NCI-H510A (cell line): Measurements from ENCODE around the gene MLLT6.

Source experiments
- DNase-seq: peaks from one replicate; lab custom pipeline; 2025; lab: John Stamatoyannopoulos, UW

MLLT6 gene

DNA sequence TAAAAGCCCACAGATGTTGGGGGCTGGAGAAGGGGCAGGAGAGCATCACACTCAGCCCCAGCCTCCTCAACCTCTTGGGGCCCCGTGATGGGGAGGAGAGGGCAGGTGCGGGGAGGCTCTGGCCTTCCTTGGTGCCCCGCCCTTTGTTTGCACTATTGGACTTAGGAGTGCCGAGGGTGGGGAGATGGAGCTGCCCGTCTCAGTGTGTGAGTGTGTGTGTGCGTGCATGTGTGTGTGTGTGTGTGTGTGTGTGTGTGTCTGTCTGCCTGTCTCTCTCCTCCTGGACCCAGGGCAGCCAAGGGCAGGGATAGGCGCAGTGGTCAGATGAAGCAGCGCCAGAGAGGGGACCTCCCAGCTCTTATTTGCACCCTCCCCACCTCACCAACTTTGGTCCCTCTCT lies 21.1 kb downstream of the MLLT6 start:
- peak; percentile 38 for DNase-seq

DNA sequence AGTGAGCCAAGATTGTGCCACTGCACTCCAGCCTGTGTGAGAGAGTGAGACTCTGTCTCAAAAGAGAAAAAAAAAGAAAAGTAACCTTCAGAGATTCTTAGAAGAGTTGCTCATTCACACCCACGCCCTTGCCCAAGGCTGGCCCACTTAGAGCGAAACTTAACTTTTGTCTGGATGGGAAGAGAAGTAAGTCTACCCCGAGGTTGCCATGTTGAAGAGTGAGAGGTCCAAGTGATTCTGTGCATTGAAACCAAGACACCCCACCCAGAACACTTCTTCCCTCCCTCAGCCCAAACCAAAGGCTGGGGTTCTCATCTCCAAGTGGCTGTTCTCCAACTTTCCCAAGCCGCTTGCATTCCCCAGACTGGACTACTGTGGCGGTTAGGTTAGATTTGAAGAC lies 22.7 kb downstream of the MLLT6 start:
- DNase-seq = no peak

DNA sequence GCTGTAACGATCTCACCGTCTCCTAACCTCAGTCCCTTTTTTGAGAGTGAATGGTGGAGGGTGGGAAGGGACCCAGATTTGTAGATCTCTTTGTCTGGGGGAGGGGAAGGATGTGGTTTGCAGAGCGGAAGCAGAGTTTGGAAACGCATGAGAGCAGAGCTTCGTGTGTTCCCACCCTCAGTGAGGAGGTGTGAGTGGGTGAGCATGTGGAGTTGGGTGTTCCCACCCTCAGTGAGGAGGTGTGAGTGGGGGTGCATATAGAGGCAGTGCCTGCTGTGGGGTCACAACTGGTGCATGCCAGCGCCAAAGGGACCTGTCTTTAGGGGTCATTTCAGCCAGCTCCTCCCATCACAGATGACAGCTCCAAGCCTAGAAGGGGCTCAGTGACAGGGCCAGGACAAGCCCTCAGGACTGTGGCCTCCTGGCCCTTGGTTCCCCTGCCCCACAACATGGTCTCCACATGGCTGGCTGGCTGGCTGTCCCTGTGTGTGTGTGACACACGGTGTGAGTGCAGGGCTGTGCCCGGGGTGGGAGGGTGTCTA lies 23.3 kb downstream of the MLLT6 start:
- no peak for DNase-seq

DNA sequence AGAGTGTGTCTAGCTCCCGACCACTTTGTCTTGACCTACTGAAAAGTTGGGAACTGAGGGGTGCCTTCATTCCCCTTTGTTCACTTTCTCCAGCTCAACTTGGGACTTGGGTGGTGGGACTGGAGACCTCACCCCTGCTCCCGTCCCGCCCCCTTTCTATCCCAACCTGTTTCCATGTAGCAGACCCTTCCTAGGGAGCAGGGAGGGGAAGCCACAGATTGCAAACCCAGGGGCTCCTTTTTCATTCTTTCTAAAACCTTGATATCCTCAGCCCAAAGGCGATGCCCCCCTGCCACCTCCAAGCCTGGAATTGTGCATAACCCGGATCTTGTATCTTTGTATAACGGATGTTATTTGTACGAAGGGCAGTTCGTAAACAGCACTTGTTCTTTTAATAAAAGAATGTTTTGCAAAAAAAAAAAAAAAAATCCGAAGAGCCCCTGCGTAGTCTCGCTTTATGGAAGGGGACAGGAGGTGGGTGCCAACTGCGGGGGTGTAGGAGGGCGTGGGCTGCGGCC lies 24.4 kb downstream of the MLLT6 start:
- no peak for DNase-seq

DNA sequence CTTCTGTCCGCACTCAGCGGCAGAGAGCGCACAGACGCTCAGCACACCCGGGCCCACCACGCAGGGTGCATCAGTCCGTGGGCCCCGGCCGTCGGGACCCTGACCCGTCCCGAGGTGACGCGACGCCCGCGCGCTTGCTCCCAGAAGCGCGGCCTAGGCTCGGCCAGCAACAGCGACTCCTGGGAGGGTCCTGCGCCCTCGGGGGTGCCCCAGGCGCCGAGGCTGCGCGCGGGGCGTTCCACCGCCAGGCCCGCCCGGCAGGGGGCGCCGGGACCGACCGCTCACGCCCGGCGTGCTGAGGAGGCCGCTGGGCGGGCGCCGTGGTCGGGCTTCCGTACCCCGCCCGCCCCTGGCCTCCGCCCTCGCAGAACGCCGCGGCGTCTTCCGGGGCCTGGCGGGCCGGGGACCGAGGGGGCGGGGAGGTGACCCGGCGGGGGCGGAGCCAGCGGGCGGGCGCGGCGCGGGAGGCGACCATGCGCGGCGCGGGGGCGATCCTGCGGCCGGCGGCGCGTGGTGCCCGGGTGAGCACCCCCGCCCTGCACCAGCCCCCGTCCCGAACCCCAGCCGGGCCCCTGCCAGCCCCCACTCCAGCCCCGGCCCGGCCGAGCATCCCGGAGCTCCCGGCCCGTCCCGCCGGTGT lies 24.9 kb downstream of the MLLT6 start, which contains the start of gene CISD3:
Gene CISD3 (plus strand): TSS at position 456 of the 640 bp plus-strand sequence. CDS start 18 bp downstream, at position 474.
- peak; percentile 86 for DNase-seq

DNA sequence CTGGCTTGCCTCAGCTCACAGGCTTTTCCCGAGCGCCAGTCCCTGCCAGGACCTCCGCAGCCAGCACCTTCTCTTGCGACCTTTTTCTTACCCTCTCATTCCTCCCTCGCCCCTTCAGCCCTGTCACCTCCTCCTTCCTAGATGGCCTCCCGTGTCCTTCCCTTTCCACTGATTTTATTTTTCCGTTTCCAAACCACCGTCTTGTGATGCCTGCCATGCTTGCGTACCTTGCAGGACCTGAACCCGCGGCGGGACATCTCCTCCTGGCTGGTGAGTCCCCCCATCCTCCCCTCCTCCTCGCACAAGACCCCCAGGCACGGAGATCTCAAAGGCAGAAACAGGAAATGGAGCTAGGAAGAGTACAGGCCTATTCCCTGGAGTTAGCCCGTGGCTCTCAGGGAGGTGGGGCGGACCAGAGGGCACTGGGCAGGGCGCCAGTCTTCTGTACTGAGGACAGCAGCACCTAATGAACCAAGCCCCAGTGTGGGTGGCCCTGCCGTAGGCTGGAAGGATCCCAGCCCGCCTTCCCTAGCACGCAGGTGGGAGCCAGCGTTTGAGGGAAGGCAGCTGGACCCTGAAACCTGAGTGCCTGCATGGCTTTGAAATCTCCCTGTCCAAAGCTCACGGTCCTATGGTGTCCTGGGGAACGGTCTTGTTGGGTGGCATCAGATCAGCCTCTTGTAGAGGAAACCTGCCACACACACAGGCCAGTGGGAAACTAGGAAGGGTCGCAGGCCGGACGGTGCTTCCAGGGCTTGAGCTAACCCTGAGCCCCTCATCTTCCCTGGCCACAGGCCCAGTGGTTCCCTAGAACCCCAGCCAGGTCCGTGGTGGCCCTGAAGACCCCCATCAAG lies 25.7 kb downstream of the MLLT6 start:
- DNase-seq = peak; percentile 49

DNA sequence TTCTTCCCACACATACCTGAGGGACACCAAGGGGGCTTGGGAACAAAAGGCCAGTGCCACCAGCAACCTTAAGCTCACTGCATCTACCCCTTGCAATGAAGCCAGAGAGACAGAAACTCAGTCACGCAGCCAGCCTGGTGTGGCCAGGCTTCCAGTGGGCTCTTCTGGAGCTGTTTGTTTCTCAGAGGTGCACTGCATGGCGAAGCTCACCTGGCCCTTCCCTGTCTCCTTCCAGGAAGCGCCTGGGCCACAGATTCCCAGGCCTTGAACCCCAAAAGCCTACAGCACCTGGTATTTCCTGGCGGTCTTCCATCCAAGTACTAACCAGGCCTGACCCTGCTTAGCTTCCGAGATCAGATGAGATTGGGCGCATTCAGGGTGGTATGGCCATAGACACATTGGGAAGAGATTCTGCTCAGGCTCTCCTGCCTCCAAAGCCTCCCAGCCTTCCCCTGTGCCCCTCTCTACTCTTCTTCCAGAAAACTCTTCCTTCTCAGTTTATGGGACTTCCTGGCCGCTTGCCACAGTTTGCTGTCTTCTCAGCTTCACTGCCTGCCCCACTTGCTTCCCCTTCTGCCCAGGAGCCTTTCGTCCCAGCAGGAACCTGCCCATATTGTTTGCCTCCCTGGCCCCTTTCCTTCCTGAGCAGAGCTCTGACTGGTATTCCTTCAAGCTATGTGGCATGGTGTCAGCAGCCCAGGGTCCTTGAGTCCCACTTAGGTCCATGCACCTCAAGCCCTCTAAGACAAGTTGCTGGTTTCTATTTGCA lies 26.6 kb downstream of the MLLT6 start:
- no peak for DNase-seq

DNA sequence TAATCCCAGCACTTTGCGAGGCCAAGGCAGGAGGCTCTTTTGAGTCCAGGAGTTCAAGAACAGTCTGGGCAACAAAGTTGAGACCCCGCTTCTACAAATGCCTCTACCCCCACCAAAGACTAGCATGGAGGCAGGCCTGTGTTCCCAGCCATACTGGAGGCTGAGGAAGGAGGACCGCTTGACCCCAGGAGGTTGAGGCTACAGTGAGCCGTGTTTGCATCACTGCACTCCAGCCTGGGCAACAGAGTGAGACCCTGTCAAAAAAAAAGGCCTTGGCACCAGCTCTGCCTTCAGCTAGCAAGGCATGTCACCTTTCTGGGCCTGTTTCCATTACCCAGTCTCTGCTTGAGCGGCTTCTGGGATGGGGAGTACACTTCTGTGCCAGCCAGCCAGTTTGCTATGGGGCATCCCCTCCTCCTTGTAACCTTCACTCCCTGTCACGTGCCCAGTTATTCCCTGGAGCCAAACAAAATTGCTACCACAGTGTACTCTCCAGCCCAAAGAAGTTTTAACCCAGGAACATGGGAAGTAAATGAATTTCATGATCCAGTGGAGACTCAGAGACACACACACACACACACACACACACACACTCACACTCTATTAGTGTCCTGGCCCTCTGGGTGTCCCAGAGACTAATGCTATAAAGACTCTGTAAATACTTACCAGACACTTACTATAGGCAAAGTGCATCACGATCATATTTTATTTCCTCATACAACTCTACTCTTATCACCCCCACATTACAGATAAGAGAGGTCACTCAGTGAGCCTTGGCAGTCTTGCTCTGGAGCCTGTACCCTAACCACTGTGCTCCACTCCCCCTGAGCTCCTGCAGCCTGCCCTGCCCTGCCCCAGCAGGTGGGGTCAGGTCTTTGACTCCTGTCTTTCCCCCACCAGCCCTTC lies 27.6 kb downstream of the MLLT6 start:
- DNase-seq = no peak

DNA sequence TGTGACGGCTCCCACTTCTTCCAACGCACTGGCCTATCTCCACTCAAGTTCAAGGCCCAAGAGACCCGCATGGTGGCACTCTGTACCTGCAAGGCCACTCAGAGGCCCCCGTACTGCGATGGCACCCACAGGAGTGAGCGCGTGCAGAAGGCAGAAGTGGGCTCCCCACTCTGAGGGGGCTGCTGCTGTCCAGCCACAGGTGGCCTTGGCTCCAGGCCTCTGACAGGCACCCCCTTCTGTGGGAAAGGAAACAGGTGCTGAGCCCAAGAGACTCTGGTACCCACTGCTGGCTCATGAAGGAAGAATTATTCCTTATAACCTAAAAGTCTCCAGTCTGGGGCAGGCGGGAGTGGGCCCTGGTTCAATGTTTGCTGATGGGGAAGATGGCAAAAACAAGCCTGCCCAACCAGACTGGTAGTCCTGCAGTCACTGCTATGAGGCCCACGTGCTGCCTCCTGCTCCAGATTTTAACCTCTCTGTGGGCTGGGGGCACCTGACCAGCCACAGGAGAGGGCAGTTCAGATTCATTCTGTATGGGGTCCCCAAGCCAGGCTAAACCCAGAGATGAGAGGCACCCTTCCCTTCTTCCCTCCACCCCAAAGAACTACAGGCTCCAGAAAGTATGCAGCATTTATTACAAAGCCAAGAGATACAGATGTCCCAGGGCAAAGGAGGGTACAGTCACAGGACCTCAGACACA lies 28.4 kb downstream of the MLLT6 start:
- DNase-seq = no peak

DNA sequence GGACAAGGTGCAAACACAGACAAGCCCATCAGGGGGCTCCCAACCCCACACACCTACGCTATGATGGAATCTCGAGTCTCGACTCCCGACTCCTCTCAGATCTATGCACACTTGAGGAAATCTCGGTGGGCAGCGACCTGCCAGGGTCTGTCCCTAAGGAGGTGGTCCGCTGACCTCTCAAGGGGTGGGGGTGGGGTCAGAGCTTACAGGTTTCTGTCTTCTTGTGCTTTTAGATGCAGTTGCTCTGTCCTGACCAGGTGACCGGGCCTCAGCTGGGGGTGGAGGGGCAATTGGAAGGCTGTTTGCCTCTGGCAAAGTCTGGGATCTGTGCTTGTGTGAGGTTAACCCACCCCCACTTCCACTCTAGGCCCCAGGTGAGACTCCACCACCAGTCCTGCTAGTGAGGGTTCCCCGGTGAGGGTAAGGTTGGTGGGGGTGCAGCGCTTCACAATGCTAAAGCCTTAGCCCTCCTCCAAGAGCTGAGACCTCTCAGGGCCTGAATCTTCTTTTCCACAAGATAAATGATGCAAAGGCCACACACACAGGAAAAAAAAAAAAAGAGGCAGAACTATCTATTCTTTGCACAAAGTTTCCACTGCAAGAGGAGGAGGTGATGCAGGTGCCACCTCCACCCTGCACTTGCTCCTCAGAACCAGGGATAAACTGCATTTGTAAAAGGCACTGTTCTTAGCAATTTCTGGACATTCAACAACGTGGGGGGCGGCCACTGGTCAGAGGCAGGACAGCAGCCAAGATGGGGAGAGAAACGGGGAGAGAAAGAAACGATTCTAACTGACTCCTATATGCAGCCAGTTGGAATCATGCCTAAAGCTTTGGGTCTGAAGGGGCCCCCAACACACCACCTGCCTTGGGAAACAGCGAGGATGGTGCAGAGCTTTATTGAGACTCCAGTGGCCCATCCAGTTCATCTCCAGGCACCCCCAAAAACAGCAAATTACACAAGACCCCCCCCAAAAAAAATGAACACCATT lies 29.2 kb downstream of the MLLT6 start:
- DNase-seq = no peak

DNA sequence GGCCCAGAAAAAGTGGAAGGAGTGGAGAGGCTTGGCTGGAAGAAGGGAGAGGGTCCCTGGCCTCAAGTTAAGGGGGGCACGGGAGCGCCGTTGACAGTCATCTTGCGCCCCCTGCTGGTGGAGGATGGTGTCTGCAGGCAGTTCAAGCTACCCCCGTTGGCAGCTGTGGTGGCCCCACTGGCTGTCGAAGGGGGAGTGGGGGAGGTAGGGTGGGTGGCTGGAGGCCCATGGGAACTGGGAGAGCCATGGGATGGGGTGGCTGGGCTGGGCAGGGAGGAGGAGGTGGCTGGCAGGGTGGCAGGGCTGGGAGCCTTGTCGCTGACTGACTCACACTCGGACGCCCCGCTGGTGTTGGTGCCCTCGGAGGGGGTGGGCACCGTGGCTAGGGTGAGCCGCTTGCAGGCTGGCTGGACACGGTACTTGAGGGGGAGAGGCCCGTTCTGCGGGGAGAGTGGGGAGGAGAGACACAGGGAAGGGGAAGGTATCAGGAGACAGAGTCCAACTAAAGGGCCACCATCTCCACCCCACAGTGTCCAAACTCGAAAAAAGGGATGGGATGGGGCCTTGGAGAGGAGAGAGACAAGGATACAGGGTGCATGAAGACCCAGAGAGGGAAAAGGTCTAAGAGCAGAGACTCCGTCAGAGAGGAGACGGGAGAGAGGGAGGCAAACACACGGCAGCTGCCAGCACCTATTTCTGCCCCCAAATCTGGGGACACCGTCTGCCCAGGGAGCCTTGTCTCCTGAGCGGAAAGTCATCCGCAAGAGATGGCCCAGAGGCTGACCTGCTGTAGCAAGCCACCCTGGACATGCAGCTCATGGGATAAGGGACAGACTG lies 30.3 kb downstream of the MLLT6 start:
- no peak for DNase-seq

DNA sequence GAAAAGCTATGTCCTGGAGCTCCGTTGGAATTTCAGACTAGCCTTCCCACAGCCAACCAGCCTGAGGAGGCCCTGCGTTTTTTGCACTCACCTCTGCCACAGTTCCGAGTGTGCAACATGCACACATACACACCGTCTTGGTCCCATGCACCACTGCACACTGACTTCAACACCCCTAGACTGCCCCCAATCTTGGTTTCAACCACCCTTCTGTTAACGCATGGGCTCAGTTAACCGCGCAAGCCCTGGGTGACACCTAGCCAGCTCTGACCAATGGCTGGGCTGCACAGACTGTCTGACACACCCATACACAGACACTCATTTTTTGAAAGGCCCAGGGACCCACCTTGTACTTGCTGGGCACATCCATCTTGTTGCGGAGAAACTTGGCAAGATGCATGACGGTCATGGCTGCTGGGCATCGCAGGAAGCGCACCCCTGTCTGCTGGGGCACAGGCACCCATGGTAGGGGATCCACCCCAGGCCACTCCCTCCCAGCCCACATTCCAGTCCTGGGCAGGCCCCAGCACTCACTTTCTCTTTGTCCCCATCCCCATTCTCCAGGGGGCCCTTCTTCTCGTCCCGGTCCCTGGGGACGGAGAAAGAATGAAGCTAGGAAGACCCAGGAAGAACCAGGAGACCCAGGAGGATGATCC lies 33.1 kb downstream of the MLLT6 start:
- DNase-seq = no peak

DNA sequence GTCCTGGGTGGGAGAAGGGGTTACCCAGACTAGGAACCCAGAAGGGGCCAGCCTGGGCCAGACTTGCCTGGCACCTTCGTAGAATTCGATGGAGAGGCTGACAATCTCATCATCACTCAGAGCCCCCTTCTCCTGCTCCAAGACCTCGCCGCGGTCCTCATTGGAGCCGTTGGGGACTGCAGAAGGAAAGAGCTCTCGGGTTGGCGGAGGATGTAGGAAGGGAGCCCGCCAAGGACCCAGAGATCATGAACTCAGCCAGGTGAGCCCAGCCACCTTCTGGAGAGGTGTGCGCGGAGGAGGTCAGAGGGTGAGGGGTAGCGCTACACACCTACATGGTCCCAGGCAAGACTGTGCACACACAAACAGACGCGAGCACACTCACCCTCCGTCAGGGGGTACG lies 33.6 kb downstream of the MLLT6 start:
- no peak for DNase-seq

DNA sequence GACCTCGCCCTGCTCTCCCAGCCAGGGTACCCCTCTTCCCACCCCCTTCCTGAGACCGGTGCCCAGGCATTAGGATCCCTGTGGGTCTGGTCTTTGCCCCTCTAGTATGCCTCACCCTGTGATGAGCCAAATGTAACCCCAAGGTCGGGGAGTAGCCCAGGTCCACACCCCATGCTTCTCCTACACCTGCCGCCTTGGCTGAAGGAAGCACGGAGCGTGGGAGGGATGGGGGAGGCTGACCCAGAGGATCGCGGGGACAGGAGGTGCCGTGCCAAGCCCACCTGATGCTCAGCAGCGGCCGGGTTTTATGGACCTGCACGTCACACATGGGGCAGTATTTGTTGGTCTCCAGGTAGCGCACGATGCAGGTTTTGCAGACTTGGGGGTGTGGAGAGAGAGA lies 34.2 kb downstream of the MLLT6 start:
- no peak for DNase-seq

DNA sequence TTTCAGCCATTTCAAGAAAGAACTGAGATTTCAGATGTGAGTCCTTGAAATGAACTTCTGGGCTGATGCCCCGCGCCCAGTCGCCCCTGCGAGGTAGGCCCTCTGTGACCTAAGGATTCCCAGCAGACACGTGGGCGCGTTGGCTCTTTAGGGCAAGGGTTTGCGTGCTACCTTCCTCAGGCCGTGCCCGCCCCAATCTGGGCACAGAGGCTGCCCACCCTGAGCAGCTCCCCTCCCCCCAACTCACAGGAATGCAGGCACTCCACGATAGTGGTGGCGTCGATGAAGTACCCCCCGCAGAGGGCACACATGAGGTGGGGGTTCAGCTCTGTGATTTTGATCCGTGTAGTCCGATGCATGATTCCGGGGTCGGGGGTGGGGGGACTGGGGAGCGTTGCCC lies 35.0 kb downstream of the MLLT6 start:
- no peak for DNase-seq

DNA sequence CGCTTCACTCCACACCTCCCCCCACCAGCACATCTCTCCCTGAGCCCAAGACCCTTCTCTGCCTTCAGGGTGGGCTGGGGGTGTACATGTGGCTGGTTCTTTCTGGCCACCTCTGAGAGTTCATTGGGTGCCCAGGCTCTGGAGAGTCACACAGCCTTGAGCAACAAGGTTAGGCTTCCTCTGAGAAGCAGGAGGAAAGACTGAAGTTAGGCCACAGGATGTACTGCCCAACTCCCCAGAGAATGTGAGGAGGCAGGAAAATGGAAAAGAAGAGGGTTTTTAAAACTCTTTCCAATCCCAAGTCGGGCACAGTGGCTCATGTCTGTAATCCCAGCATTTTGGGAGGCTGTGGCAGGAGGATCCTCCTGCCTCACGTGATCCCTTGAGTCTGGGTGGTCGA lies 35.7 kb downstream of the MLLT6 start:
- no peak for DNase-seq

DNA sequence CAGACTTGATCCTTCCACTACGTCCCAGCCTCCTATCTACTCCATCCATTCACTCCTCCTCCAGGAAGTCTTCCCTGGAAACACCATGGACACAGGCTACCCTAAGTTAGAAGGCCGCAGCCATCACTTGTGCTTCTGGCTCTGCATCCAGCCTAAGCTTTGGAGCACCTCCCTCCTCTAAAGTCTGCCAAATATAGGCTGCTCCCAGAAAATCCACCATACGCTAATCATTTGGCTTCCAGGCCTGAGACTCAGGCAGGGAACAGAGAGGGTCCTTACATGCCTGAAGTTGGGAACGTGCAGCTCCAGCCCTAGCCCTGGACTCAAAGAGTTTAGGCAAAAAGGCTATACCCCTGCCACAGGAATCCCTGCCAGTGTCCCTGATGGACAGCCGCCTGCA lies 36.4 kb downstream of the MLLT6 start:
- DNase-seq = no peak

DNA sequence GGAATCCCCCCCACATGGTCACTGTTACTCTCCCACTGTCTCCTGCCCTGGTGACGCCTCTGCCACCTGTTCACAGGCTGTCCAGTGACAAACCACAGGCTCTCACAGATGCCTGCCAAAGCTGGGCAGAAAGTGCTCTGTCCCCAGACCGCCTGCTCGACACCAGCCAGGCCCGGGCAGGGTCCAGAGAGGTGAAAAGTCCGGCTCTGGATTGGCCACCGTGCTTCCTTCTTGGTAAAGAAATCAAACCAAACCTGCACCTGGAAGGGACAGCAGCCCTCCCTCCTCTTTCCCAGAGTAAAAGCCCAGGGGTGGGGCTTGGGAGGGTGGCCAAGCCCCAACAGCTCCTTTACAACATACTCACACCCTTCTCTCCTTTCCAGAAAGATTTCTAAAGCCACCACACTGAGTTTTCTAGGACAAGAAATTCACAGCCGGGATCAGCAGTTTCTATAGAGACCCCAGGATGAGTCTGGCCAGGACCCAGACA lies 36.9 kb downstream of the MLLT6 start:
- DNase-seq = no peak
